K562 (cell line): ENCODE data around the gene MALAT1. TPM values are rescaled to one million over a fixed set of nuclear protein-coding genes. Genes with fewer than 3 reads are reported as not detected.

Experiments
- CSDE1 ChIP-seq, 2 experiments: fragments of 450-650 bp; IDR thresholded peaks; 2 replicates each; pipeline ENCODE4 v1.6.1; 2016; ENCODE audit warnings: mild to moderate bottlenecking in 1 of 2
- FOXK2 ChIP-seq, 2 experiments: fragments of 450-650 bp; IDR thresholded peaks in 1 of 2; conservative IDR thresholded peaks in 1 of 2; 2 replicates each; pipeline ENCODE4 v1.6.1; 2016; ENCODE audit warnings: low read depth in 2 of 2, mild to moderate bottlenecking in 1 of 2
- HLTF ChIP-seq: fragments of 450-650 bp; IDR thresholded peaks from 2 replicates; pipeline ENCODE4 v1.6.1; 2016
- LARP7 ChIP-seq: fragments of 450-650 bp; IDR thresholded peaks from 2 replicates; pipeline ENCODE4 v1.6.1; 2016
- NFE2 ChIP-seq: IDR thresholded peaks from 2 replicates; pipeline ENCODE4 v1.6.1; 2014; ENCODE audit warnings: antibody characterized with exemption, low read depth
- NFIX ChIP-seq: fragments of 250-450 bp; sonication (Bioruptor Pico); IDR thresholded peaks from 2 replicates; pipeline ENCODE4 v1.4.0; 2020; ENCODE audit warnings: low read depth, mild to moderate bottlenecking, moderate library complexity
- NFXL1 ChIP-seq: fragments of 450-650 bp; formaldehyde crosslinking; IDR thresholded peaks from 2 replicates; pipeline ENCODE4 v1.4.0; 2021; ENCODE audit warnings: mild to moderate bottlenecking
- PBX2 ChIP-seq, 2 experiments: IDR thresholded peaks in 1 of 2; conservative IDR thresholded peaks in 1 of 2; 2 replicates each; pipeline ENCODE4 v1.6.1; 2016; ENCODE audit warnings: low read depth in 2 of 2, mild to moderate bottlenecking in 1 of 2, missing compliant biosample characterization in 1 of 2, missing genetic modification characterization in 1 of 2, moderate library complexity in 1 of 2
- PKNOX1 ChIP-seq: fragments of 450-650 bp; IDR thresholded peaks from 2 replicates; pipeline ENCODE4 v1.6.1; 2016
- PRPF4 ChIP-seq: fragments of 200-400 bp; formaldehyde crosslinking; IDR thresholded peaks from one replicate; pipeline ENCODE4 v1.6.1; 2017; ENCODE audit warnings: low read length, low read depth, mild to moderate bottlenecking; ENCODE audit not compliant: insufficient read depth, poor library complexity, severe bottlenecking
- RFX1 ChIP-seq: fragments of 450-650 bp; IDR thresholded peaks from 2 replicates; pipeline ENCODE4 v1.6.1; 2016; ENCODE audit warnings: mild to moderate bottlenecking, moderate library complexity
- SIN3A ChIP-seq, 2 experiments: fragments of 150-350 bp in 1 of 2; IDR thresholded peaks; 2 replicates each; pipeline ENCODE4 v1.6.1; 2011 to 2016; ENCODE audit warnings: borderline replicate concordance in 2 of 2, low read depth in 2 of 2, low read length in 2 of 2, mild to moderate bottlenecking in 2 of 2, moderate library complexity in 2 of 2; ENCODE audit not compliant: control insufficient read depth in 1 of 2
- SRF ChIP-seq, 2 experiments: fragments of 250-450, 450-650 bp in 1 of 2; sonication (Bioruptor Pico) in 1 of 2; sonication (generic) in 1 of 2; formaldehyde crosslinking; IDR thresholded peaks; 2 replicates each; pipeline versions ENCODE4 v1.5.0 to v1.5.1; 2020 to 2022; ENCODE audit warnings: mild to moderate bottlenecking in 1 of 2, missing genetic modification reagents in 1 of 2
- USF1 ChIP-seq: sonication (generic); formaldehyde crosslinking; IDR thresholded peaks from 2 replicates; pipeline ENCODE4 v1.9.0; 2022; ENCODE audit warnings: mild to moderate bottlenecking, missing genetic modification reagents
- ZHX1 ChIP-seq: fragments of 150-350 bp; conservative IDR thresholded peaks from 2 replicates; pipeline ENCODE4 v1.6.1; 2014; ENCODE audit warnings: low read length
- ZNF431 ChIP-seq: sonication (generic); formaldehyde crosslinking; IDR thresholded peaks from 2 replicates; pipeline ENCODE4 v1.8.0; 2022; ENCODE audit warnings: mild to moderate bottlenecking, missing genetic modification reagents
- ZNF76 ChIP-seq: fragments of 250-450 bp; sonication (Bioruptor Pico); IDR thresholded peaks from 2 replicates; pipeline ENCODE4 v1.4.0; 2020; ENCODE audit warnings: mild to moderate bottlenecking, moderate library complexity, borderline replicate concordance
- polyA plus RNA-seq, 8 experiments: library from polyadenylated mRNA; depleted of rRNA in 4 of 8; stranded (reverse) in 5 of 8; unstranded in 3 of 8; fragments of >200 nt; fragmentation: Nextera tagmentation in 2 of 8; fragmentation: Illumina TruSeq in 1 of 8; extraction: Ambion mirVana in 2 of 8; extraction: Trizol in 1 of 8; gene quantifications; 2 replicates each; pipeline versions ENCODE4 v1.2.1 to v1.2.3, GENCODE V29; 2011 to 2014; ENCODE audit warnings: inconsistent platforms in 1 of 8, missing spikeins in 1 of 8
- total RNA-seq, 7 experiments: library from RNA; depleted of rRNA in 6 of 7; stranded (reverse); fragments of >200 nt in 6 of 7; fragmentation: Illumina TruSeq in 2 of 7; extraction: Trizol in 2 of 7; gene quantifications; 2 replicates each; pipeline versions ENCODE4 v1.2.1 to v1.2.3, GENCODE V29; 2011 to 2021; ENCODE audit warnings: low replicate concordance in 1 of 7
- TF ChIP-seq, protein P1 (sequence below): fragments of 450-650 bp; conservative IDR thresholded peaks from 2 replicates; pipeline ENCODE4 v1.6.1; 2016; ENCODE audit warnings: missing genetic modification characterization, low read depth, mild to moderate bottlenecking, control low read depth, missing compliant biosample characterization

Gene MALAT1
- total and polyA plus RNA-seq, 9 of the 15 experiments (the other 6 are each of a cell fraction or from before 2014, with no cell fraction given) = 363 to 8,715 (median 2,351) TPM

DNA sequence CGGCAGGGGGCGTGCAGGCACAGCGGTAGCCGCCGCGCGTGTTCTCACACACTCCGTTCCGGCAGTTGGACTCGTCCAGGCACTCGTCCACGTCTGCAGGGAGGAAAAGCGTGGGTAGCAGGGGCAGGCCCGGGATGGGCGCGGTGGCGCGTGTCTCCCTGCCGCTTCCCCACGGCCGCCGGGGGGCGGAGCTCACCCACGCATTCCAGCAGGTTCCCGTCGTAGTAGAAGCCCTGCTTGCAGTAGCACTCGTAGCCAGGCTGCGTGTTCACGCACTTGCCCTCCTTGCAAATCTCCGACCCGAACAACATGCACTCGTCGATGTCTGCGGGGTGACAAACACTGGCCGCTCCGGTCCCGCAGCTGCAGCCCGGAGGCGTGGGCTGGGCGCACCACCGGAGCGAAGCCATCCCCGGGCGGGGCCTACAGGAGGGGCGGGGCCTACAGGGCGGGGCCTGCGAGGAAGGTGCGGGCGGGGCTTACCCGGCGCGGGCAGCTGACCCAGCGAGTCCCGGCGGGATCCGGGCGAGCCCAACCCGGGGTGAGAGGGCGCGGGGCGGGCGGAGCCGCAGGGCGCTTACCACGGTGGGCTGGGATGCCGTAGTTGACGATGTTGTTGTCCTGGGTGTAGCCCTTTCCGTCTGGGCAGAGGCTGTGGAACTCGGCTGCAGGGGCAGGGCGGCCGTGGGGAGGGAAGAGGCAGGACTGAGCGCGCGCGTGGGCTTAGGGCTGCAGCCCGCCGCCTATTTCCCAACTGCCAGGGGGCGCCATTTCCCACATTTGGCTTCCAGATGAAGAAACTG, 41.6 kb downstream of the MALAT1 start (continued):
- TF ChIP-seq USF1 = peak; percentile 72
- TF ChIP-seq ZNF431 (CRISPR knock-in tag) = no peak
- no peak for TF ChIP-seq PKNOX1
- TF ChIP-seq ZNF76 (CRISPR knock-in tag) = 0 out of 2 replicates have a peak, but pooled peaks have one; percentile 33
- no peak; the same call in 1 of the 2 replicates for TF ChIP-seq HLTF
- TF ChIP-seq SRF (CRISPR knock-in tag; IDR thresholded peaks at IDR 0.05) = no peak; a peak in 1 of 4 replicates
- peak; percentile 10; the same call in 1 of the 2 replicates for TF ChIP-seq NFE2
- TF ChIP-seq NFXL1 (CRISPR knock-in tag) = no peak
- TF ChIP-seq RFX1 = no peak
- TF ChIP-seq LARP7 = no peak
- TF ChIP-seq CSDE1 (IDR thresholded peaks at IDR 0.05) = no peak
- TF ChIP-seq FOXK2 (conservative IDR thresholded peaks at IDR 0.05 in 1 of 2, IDR thresholded peaks at IDR 0.05 in 1 of 2; ENCODE audit: low read depth in 2 of 2) = no peak
- TF ChIP-seq PBX2 (CRISPR knock-in tag; IDR thresholded peaks at IDR 0.05; ENCODE audit: low read depth) = no peak
- no peak for TF ChIP-seq PBX2 (tag; conservative IDR thresholded peaks at IDR 0.05; ENCODE audit: low read depth)
- TF ChIP-seq NFIX (CRISPR knock-in tag) = no peak
- TF ChIP-seq PRPF4 = no peak
- TF ChIP-seq, protein P1, sequence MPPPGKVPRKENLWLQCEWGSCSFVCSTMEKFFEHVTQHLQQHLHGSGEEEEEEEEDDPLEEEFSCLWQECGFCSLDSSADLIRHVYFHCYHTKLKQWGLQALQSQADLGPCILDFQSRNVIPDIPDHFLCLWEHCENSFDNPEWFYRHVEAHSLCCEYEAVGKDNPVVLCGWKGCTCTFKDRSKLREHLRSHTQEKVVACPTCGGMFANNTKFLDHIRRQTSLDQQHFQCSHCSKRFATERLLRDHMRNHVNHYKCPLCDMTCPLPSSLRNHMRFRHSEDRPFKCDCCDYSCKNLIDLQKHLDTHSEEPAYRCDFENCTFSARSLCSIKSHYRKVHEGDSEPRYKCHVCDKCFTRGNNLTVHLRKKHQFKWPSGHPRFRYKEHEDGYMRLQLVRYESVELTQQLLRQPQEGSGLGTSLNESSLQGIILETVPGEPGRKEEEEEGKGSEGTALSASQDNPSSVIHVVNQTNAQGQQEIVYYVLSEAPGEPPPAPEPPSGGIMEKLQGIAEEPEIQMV (tag) = no peak
- TF ChIP-seq SIN3A (IDR thresholded peaks at IDR 0.05; ENCODE audit: borderline replicate concordance in 2 of 2, control insufficient read depth in 1 of 2, low read depth in 2 of 2, low read length in 2 of 2) = peak; percentile 63; a peak in 3 of 4 replicates
- no peak for TF ChIP-seq ZHX1
